Measurements from ENCODE around the gene NXN. TPM values are rescaled to one million over a fixed set of nuclear protein-coding genes. Genes with fewer than 3 reads are reported as not detected.

The NXN gene
- total RNA-seq, 2 donors from 2014 or later: 2.6 to 16.3 TPM

GRCh38 chr17:933312-934073 lies 46.1 kb downstream of the NXN start:
- Histone ChIP-seq H3K27ac (no peak overlapping the region), H3K4me1 (no peaks in the 10 kb centered on the region), H3K36me3 (no peaks in the 10 kb centered on the region), H3K4me3 (no peak overlapping the region), H3K27me3 (no peaks in the 10 kb centered on the region), H3K9me3 (no peaks in the 10 kb centered on the region), H3K9ac (ENCODE audit: low read depth in 2 of 2, low read length in 2 of 2) (no peak overlapping the region)
- intact Hi-C loops (cut with DNase I): no loop called here
- DNase-seq: no peak
- no peak for TF ChIP-seq CTCF (IDR thresholded peaks at IDR 0.05)

- no peaks in the 10 kb centered on the region for H3K9me3 ChIP-seq
- H3K27ac ChIP-seq: no peak overlapping the region
- H3K36me3 ChIP-seq: no peaks in the 10 kb centered on the region
- no peaks in the 10 kb centered on the region for H3K4me1 ChIP-seq
- H3K27me3 ChIP-seq: no peaks in the 10 kb centered on the region
- DNase-seq: no peak
- no peak overlapping the region for H3K4me3 ChIP-seq
- no peak overlapping the region for H3K9ac ChIP-seq (ENCODE audit: low read depth in 2 of 2, low read length in 2 of 2)
- no peak for TF ChIP-seq CTCF (IDR thresholded peaks at IDR 0.05)
- intact Hi-C loops (cut with DNase I): no loop called here
These were observed 49.3 kb downstream of the NXN start for GRCh38 chr17:930258-930657.

- Histone ChIP-seq H3K27me3 (no peaks in the 10 kb centered on the region), H3K27ac (no peak overlapping the region), H3K4me3 (no peak overlapping the region), H3K9ac (ENCODE audit: low read depth in 2 of 2, low read length in 2 of 2) (no peak overlapping the region), H3K9me3 (no peaks in the 10 kb centered on the region), H3K36me3 (no peaks in the 10 kb centered on the region), H3K4me1 (no peaks in the 10 kb centered on the region)
- no peak for DNase-seq
- no peak for TF ChIP-seq CTCF (IDR thresholded peaks at IDR 0.05)
- intact Hi-C loops (cut with DNase I): no loop called here
These were observed 50.0 kb downstream of the NXN start for GRCh38 chr17:929586-929985.

- Histone ChIP-seq H3K9me3 (no peaks in the 10 kb centered on the region), H3K27me3 (no peaks in the 10 kb centered on the region), H3K4me1 (no peaks in the 10 kb centered on the region), H3K27ac (no peak overlapping the region), H3K9ac (ENCODE audit: low read depth in 2 of 2, low read length in 2 of 2) (no peak overlapping the region), H3K4me3 (no peak overlapping the region), H3K36me3 (no peaks in the 10 kb centered on the region)
- intact Hi-C loops (cut with DNase I): no loop called here
- no peak for TF ChIP-seq CTCF (IDR thresholded peaks at IDR 0.05)
- no peak for DNase-seq
These were observed 51.7 kb downstream of the NXN start for GRCh38 chr17:927611-928461.

- no peaks in the 10 kb centered on the region for H3K27me3 ChIP-seq
- H3K27ac ChIP-seq: no peak overlapping the region
- no peak overlapping the region for H3K9ac ChIP-seq (ENCODE audit: low read depth in 2 of 2, low read length in 2 of 2)
- no peaks in the 10 kb centered on the region for H3K9me3 ChIP-seq
- H3K4me3 ChIP-seq: no peak overlapping the region
- H3K4me1 ChIP-seq: no peaks in the 10 kb centered on the region
- no peak for TF ChIP-seq CTCF (IDR thresholded peaks at IDR 0.05)
- DNase-seq: no peak
- H3K36me3 ChIP-seq: no peaks in the 10 kb centered on the region
- intact Hi-C loops (cut with DNase I): no loop called here
These were observed 53.8 kb downstream of the NXN start for GRCh38 chr17:925817-926216.
